H9 (cell line): ENCODE data around the gene DCTPP1. TPM values are rescaled to one million over a fixed set of nuclear protein-coding genes. Genes with fewer than 3 reads are reported as not detected.

Experiments
- DNase-seq: peaks from one replicate; pipeline ENCODE4 v3.0.0-alpha.2; 2017
- H2AFZ ChIP-seq: one replicate; pipeline ENCODE4 v1.6.1; 2013; ENCODE audit warnings: mild to moderate bottlenecking, low read length, control low read depth, moderate library complexity
- H2AK5ac ChIP-seq: 2 replicates; pipeline ENCODE4 v1.6.1; 2013; ENCODE audit warnings: low read length, control low read depth, mixed read lengths; ENCODE audit not compliant: insufficient read length
- H2BK120ac ChIP-seq: one replicate; pipeline ENCODE4 v1.6.1; 2013; ENCODE audit warnings: low read depth, mild to moderate bottlenecking, low read length, control low read depth, inconsistent platforms; ENCODE audit not compliant: poor library complexity, severe bottlenecking
- H2BK12ac ChIP-seq: 2 replicates; pipeline ENCODE4 v1.6.1; 2013; ENCODE audit warnings: low read length, control low read depth, mixed read lengths, low read depth; ENCODE audit not compliant: insufficient read length
- H2BK15ac ChIP-seq: 2 replicates; pipeline ENCODE4 v1.6.1; 2013; ENCODE audit warnings: low read depth, low read length, control low read depth
- H2BK20ac ChIP-seq: one replicate; pipeline ENCODE4 v1.6.1; 2013; ENCODE audit warnings: low read depth, mild to moderate bottlenecking, low read length, control low read depth, inconsistent platforms; ENCODE audit not compliant: poor library complexity, severe bottlenecking
- H2BK5ac ChIP-seq: 2 replicates; pipeline ENCODE4 v1.6.1; 2013; ENCODE audit warnings: low read length, control low read depth, mixed read lengths; ENCODE audit not compliant: insufficient read length
- H3K14ac ChIP-seq: 2 replicates; pipeline ENCODE4 v1.6.1; 2013; ENCODE audit warnings: low read length, control low read depth; ENCODE audit not compliant: insufficient read depth
- H3K18ac ChIP-seq: 2 replicates; pipeline ENCODE4 v1.6.1; 2013; ENCODE audit warnings: low read depth, mild to moderate bottlenecking, mixed read lengths, low read length, control low read depth; ENCODE audit not compliant: insufficient read length
- H3K23ac ChIP-seq: 2 replicates; pipeline ENCODE4 v1.6.1; 2013; ENCODE audit warnings: low read length, control low read depth, mixed read lengths, low read depth; ENCODE audit not compliant: insufficient read length
- H3K23me2 ChIP-seq: 2 replicates; pipeline ENCODE4 v1.6.1; 2013; ENCODE audit warnings: low read depth, mild to moderate bottlenecking, mixed read lengths, low read length, control low read depth; ENCODE audit not compliant: insufficient read length, poor library complexity, severe bottlenecking
- H3K27ac ChIP-seq: 2 replicates; pipeline ENCODE4 v1.5.1; 2013; ENCODE audit warnings: low read length, control low read depth, mixed read lengths, low read depth; ENCODE audit not compliant: insufficient read length
- H3K27me3 ChIP-seq: 2 replicates; pipeline ENCODE4 v1.6.1; 2013; ENCODE audit warnings: low read length, control low read depth, inconsistent platforms; ENCODE audit not compliant: insufficient read depth
- H3K4ac ChIP-seq: 2 replicates; pipeline ENCODE4 v1.6.1; 2013; ENCODE audit warnings: low read depth, mild to moderate bottlenecking, control low read depth, inconsistent platforms, low read length, moderate library complexity
- H3K4me1 ChIP-seq: 2 replicates; pipeline ENCODE4 v1.6.1; 2013; ENCODE audit warnings: low read length, control low read depth, inconsistent platforms; ENCODE audit not compliant: insufficient read depth
- H3K4me2 ChIP-seq: 2 replicates; pipeline ENCODE4 v1.6.1; 2013; ENCODE audit warnings: low read length, control low read depth, mixed read lengths; ENCODE audit not compliant: insufficient read length, insufficient read depth
- H3K56ac ChIP-seq: 2 replicates; pipeline ENCODE4 v1.6.1; 2013; ENCODE audit warnings: low read depth, mild to moderate bottlenecking, mixed read lengths, low read length, control low read depth; ENCODE audit not compliant: insufficient read length
- H3K79me1 ChIP-seq: 2 replicates; pipeline ENCODE4 v1.6.1; 2013; ENCODE audit warnings: low read depth, mild to moderate bottlenecking, moderate library complexity, low read length, control low read depth, inconsistent platforms; ENCODE audit not compliant: insufficient read depth, poor library complexity, severe bottlenecking
- H3K79me2 ChIP-seq: 2 replicates; pipeline ENCODE4 v1.6.1; 2013; ENCODE audit warnings: low read length, control low read depth, inconsistent platforms; ENCODE audit not compliant: insufficient read depth
- H3K9ac ChIP-seq: 2 replicates; pipeline ENCODE4 v1.6.1; 2013; ENCODE audit warnings: low read length, control low read depth, mixed read lengths; ENCODE audit not compliant: insufficient read length; ENCODE audit errors: extremely low read depth
- H3K9me3 ChIP-seq: one replicate; pipeline ENCODE4 v1.6.1; 2013; ENCODE audit warnings: low read depth, low read length, inconsistent platforms; ENCODE audit not compliant: control insufficient read depth
- H3T11ph ChIP-seq: one replicate; pipeline ENCODE4 v1.6.1; 2013; ENCODE audit warnings: mild to moderate bottlenecking, low read length, control low read depth, inconsistent platforms
- H4K20me1 ChIP-seq: one replicate; pipeline ENCODE4 v1.6.1; 2013; ENCODE audit not compliant: control insufficient read depth, insufficient read length, insufficient read depth
- H4K5ac ChIP-seq: 2 replicates; pipeline ENCODE4 v1.6.1; 2013; ENCODE audit warnings: low read depth, mild to moderate bottlenecking, mixed read lengths, low read length, control low read depth; ENCODE audit not compliant: insufficient read length
- H4K8ac ChIP-seq: replicated peaks from 2 replicates; pipeline ENCODE4 v1.6.1; 2013; ENCODE audit warnings: low read length, control low read depth, mixed read lengths, low read depth; ENCODE audit not compliant: insufficient read length
- H4K91ac ChIP-seq: 2 replicates; pipeline ENCODE4 v1.6.1; 2013; ENCODE audit warnings: low read depth, mild to moderate bottlenecking, moderate library complexity, mixed read lengths, low read length, control low read depth; ENCODE audit not compliant: insufficient read length
- H3K27ac Mint-ChIP-seq, 3 experiments: 2 replicates in 2 of 3; 3 replicates in 1 of 3; pipeline ENCODE4 v1.8.0; 2020 to 2021; ENCODE audit warnings: mixed read lengths in 3 of 3, mild to moderate bottlenecking in 1 of 3, moderate library complexity in 1 of 3
- H3K27me3 Mint-ChIP-seq: 2 replicates; pipeline ENCODE4 v1.8.0; 2021; ENCODE audit warnings: low read depth, mild to moderate bottlenecking, moderate library complexity, mixed read lengths
- H3K36me3 Mint-ChIP-seq, 3 experiments: 2 replicates in 2 of 3; 3 replicates in 1 of 3; pipeline ENCODE4 v1.8.0; 2020 to 2021; ENCODE audit warnings: low read depth in 3 of 3, mixed read lengths in 3 of 3; ENCODE audit not compliant: insufficient read depth in 1 of 3
- H3K4me1 Mint-ChIP-seq, 2 experiments: 2 replicates each; pipeline ENCODE4 v1.8.0; 2020; ENCODE audit warnings: mixed read lengths in 2 of 2
- H3K4me3 Mint-ChIP-seq, 2 experiments: 2 replicates in 1 of 2; 3 replicates in 1 of 2; pipeline ENCODE4 v1.8.0; 2020 to 2021; ENCODE audit warnings: mild to moderate bottlenecking in 2 of 2, mixed read lengths in 2 of 2, moderate library complexity in 1 of 2
- H3K9me3 Mint-ChIP-seq, 2 experiments: 2 replicates in 1 of 2; 3 replicates in 1 of 2; pipeline ENCODE4 v1.8.0; 2020; ENCODE audit warnings: mild to moderate bottlenecking in 2 of 2, mixed read lengths in 2 of 2, moderate library complexity in 1 of 2
- CTCF ChIP-seq: fragments of 200-600 bp; sonication (generic); conservative IDR thresholded peaks from 3 replicates; pipeline ENCODE4 v1.8.0; 2021; ENCODE audit warnings: antibody characterized with exemption, mild to moderate bottlenecking
- WGBS: extraction: QIAGEN DNeasy Blood & Tissue Kit; methylation state at CpG from one replicate; pipeline ENCODE4 v1.1.7; 2013; ENCODE audit warnings: missing lambda C conversion rate, low lambda C conversion rate, mixed read lengths; ENCODE audit not compliant: insufficient read length; ENCODE audit errors: extremely low coverage; 5-methylcytosine and 5-hydroxymethylcytosine counted together
- total RNA-seq: library from RNA; stranded (reverse); gene quantifications from 2 replicates; pipeline ENCODE4 v1.2.1, GENCODE V29; 2021

DCTPP1 gene
- total RNA-seq, 1 experiment from 2014 or later, result 78.3 TPM

GRCh38 chr16:30378236-30379157 lies 51.3 kb downstream of the DCTPP1 start:
- peak overlapping the region; percentile 76 for H3K9ac ChIP-seq
- no peak overlapping the region for H4K8ac ChIP-seq
- no peak overlapping the region for H4K91ac ChIP-seq
- H4K20me1 ChIP-seq, result no peaks in the 10 kb centered on the region
- H3K27ac ChIP-seq, result peak overlapping the region; percentile 50
- H3K23ac ChIP-seq, result no peak overlapping the region
- H2AK5ac ChIP-seq, result no peak overlapping the region
- H2BK12ac ChIP-seq, result no peak overlapping the region
- no peak overlapping the region for H2BK120ac ChIP-seq
- Mint-ChIP-seq H3K27me3 (no peaks in the 10 kb centered on the region; the same call in 1 of the 2 replicates), H3K4me3 (peak overlapping the region; percentile 87 to 95), H3K4me1 (peaks cover 20 to 40% of the 10 kb centered on the region in 2 experiments), H3K36me3 (peaks cover 2 to 4% (median 2%) of the 10 kb centered on the region in 3 experiments; a peak in 4 of 7 replicates), H3K27ac (peak overlapping the region; percentile 99 to 100 (median 99)), H3K9me3 (peaks cover 0 to 2% of the 10 kb centered on the region in 2 experiments; a peak in 2 of 5 replicates)
- H3K9me3 ChIP-seq, result no peaks in the 10 kb centered on the region
- no peaks in the 10 kb centered on the region for H3K27me3 ChIP-seq
- 0 out of 3 replicates have a peak, but pooled peaks have one; percentile 8 for TF ChIP-seq CTCF
- H3K23me2 ChIP-seq, result peaks cover 13% of the 10 kb centered on the region
- no peak overlapping the region for H3T11ph ChIP-seq
- no peak overlapping the region for H2AFZ ChIP-seq
- no peak overlapping the region for H3K4ac ChIP-seq
- peak overlapping the region; percentile 55 for H3K4me2 ChIP-seq
- WGBS, result no CpG with 5 or more reads among the region's 67 CpGs
- no peak overlapping the region for H3K56ac ChIP-seq
- H3K79me1 ChIP-seq, result no peaks in the 10 kb centered on the region
- no peak overlapping the region for H2BK5ac ChIP-seq
- no peaks in the 10 kb centered on the region; the same call in 1 of the 2 replicates for H3K4me1 ChIP-seq
- H2BK15ac ChIP-seq, result no peak overlapping the region
- peak overlapping the region; percentile 88 for H3K14ac ChIP-seq
- no peaks in the 10 kb centered on the region for H3K79me2 ChIP-seq
- H2BK20ac ChIP-seq, result no peak overlapping the region
- peak; percentile 98 for DNase-seq
- peak overlapping the region; percentile 73 for H3K18ac ChIP-seq
- no peak overlapping the region for H4K5ac ChIP-seq
